NCI-H1048 (cell line): ENCODE measurements around the gene TCF12.

Source experiments
- DNase-seq: peaks from one replicate; lab custom pipeline; 2025; lab: John Stamatoyannopoulos, UW

The TCF12 gene

GRCh38 chr15:57320631-57321220, 402.3 kb downstream of the TCF12 start:
- no peak for DNase-seq

DNA sequence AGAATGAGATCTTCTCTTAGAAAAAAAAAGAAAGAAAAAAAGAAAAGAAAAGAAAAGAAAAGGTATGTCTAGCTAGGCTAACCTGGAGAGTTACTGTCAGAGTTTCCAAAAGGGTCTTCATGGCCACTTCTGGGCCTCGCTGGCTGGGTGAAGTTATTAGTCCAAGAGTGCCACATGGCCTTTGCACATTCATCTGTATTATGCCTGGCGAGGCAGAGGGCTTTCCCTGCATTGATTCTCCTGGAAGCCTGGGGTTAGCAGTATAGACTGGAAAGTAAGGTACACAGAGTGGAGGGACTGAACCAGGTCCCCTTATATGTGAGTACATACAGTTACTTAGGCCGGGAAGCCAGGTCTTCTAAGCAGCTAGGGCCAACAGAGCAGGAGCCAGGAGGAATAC, 403.0 kb downstream of the TCF12 start:
- DNase-seq: no peak

DNA sequence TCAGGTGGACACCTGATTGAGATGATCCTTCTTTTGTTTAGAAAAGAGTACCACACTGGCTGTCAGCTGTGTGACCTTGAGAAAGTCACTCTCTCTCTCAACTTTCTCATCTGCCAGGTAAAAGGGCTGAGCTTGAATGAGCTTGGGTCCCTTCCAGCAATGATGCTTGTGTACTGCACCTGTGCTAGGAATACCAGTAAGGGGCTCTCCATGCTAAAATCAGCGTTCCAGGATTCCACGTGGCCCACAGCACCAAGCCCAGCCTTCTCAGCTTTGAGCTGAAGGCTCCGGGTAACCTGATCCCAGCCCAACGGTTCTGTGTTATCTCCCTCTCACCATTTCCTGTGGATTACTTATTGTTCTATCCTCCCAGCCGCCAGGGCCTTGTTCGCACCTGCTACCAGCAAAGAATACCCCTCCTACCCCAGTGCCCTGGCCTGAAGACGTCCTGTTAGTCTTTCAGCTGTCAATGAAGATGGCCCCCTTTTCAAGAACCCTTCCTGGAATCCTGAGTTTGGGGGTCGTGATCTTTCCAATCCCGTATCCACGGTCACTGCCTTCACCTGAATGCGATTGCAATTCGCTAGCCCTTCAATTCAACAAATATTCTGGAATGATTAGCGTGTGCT, 403.6 kb downstream of the TCF12 start:
- DNase-seq: no peak

DNA sequence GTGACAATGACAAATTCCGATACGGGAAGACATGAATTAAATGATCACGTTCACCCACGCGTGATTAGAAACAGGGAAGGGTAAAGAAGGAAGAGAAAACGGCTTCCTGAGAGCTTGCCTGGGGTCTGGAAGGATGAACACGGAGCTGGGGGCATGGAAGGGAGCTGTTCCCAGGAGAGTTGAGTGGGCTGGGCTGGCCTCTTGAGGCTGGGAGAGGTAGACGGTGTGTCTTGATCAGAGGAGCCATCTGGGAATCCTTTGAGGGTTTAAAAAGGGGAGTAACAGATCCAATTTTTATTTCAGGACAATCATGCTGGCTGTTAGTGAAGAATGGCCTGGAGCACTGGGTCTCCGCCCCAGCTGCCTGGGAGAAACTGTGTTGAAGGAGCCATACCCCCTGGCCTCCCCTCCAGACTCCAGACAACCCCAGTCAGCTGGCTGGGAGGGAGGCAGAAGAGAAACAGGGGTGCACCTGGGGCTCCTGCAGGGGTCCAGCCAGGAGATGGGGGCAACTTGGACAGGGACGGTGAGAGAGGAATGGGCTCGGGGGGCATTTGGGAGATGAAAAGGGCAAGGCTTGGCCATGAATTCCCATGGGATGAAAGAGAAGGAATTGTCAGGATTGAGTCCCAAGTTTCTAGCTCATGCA, 404.3 kb downstream of the TCF12 start:
- no peak for DNase-seq

DNA sequence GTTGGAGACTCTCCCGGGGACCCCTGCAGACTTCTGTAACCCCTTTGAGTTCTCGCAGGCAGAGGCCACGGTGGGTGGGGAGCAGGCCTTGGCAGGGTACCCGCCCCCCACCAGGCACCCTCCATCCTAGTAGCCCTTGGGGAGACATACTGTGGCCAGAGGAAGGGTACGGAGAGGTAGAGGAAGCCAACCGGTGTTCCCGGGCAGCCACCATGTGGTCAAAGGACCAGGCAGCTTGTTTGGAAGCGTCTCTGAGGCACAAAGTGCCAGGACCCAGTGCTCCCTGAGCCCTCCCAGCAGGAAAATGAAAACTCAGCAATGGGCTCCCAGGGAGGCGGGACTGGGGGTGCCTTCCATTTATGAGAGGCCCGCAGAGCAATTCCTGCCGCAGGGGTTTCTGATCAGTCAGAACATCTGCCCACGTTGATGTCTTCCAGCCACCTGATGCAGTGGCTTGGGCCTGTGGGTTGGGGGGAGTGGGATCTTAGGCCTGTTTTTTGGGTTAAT, 404.9 kb downstream of the TCF12 start:
- DNase-seq: no peak

DNA sequence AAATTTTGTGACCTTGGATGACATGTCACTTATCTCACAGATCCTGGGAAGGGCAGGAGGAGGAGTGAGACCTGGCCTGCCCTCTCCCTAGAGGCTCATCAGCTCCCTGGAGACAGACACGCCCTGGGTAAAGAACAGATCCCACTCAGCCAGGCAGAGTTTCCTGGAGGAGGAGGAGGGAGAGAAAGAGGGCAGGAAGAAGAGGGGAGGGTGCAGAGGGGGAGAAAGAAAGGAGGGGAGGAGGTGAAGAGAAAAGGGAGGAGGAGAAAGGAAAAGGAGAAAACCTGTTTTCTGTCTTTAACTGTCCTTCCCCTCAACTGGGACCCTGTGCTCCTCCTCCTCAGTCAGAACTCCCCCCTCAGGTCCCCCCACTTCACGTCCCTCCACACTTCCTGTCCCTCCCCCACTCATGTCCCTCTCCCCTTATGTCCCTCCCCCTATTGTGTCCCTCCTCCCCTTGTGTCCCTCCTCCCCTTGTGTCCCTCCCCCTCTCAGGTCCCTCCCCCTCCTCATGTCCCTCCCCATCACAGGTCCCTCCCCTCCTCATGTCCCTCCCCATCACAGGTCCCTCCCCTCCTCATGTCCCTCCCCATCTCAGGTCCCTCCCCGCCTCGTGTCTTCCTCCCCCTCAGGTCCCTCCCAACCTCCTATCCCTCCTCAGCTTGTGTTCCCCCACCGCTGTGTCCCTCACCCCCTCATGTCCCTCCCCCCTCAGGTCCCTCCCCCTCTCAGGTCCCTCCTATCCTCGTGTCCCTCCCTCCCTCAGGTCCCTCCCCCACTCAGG, 405.6 kb downstream of the TCF12 start:
- DNase-seq: no peak

DNA sequence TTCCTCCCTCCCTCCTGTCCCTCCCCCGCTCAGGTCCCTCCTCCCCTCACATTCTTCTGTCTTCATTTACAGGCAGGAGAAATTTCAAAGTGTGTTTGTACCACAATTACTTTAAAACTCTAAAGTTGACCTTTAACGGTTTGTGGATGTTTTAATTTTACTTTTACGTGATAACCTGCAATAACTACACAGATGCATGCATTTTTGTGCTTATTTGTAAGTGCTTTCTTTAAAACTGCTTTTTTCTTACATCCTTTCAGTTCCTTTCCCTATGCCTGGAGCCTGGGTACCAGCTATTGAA, 406.1 kb downstream of the TCF12 start:
- DNase-seq: no peak

DNA sequence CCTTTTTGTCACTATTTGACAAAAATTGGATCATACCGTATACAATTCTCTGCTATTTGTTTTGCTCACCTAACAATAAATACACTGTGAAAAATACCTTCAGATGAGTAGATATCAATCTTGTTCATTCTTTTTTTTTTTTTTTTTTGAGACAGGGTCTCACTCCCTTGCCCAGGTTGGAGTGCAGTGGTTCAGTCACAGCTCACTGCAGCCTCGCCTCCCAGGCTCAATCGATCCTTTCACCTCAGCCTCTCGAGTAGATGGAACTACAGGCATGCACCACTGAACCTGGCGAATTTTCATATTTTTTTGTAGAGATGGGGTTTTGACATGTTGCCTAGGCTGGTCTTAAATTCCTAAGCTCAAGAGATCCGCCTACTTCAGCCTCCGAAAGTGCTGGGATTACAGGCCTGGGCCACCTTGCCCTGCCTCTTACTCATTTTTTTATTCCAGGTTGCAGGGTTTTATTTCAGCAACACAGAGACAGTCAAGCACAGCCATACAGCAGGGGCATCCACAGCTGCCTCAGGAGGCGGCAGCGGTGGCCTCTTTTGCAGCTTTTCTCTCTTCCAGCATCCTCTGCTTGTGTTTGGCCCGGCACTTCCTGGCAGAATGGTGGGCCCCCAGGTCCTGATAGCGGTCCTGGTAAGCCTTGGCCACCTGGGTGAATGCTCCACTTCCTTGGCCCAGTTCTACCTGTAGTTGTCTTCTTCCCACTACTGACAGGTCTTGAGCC, 406.7 kb downstream of the TCF12 start:
- DNase-seq: no peak

- DNase-seq: no peak
Observed at GRCh38 chr15:57326196-57326595, 407.8 kb downstream of the TCF12 start.

DNA sequence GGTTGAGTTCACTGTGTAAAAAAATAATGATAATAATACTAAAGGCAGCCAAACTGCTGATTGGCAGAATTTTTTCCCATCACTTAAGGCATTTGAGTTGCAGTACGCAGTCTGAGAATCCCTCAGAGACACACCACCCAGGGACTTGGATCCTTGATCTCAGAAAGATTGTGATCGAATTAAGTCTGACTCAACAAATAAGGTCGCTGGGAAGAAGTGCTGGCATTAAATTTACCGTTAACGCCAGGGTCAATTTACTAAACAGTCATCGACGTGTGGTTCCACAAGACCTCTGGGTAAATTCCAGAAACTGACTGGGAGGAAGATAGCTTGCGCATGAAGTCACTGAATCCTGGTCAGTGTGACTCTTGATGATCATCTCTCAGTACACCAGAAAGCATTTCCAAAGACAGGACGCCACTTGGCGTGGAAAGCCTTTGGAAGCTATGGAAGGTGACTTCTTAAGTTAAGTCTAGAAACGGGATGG, 409.6 kb downstream of the TCF12 start:
- DNase-seq: no peak

- DNase-seq: no peak
Observed at GRCh38 chr15:57328479-57328878, 410.0 kb downstream of the TCF12 start.

- no peak for DNase-seq
Observed at GRCh38 chr15:57328897-57329296, 410.5 kb downstream of the TCF12 start.

GRCh38 chr15:57329582-57330367, 411.3 kb downstream of the TCF12 start:
- no peak for DNase-seq

- DNase-seq: no peak
Observed at GRCh38 chr15:57330619-57331340, 412.3 kb downstream of the TCF12 start.

DNA sequence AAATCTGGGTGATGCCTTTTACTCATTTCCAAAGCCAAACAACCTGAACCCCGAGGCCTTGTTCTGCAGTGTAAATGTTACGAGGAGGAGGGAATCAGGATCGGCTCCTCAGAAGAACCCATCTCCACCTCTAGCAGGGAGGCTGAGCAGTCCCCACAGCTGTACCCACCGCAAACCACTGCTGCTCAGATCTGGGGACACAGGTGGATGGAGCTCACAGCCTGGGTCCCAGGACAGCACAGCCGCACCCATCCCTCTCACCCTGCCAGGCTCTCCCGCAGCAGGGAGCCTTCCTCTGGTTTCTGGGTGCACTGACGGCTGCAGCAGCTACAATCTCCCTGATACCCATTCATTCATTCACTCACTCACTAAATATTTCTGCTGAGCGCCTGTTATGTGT, 413.9 kb downstream of the TCF12 start:
- no peak for DNase-seq

- DNase-seq: no peak
Observed at GRCh38 chr15:57333487-57333886, 415.0 kb downstream of the TCF12 start.

DNA sequence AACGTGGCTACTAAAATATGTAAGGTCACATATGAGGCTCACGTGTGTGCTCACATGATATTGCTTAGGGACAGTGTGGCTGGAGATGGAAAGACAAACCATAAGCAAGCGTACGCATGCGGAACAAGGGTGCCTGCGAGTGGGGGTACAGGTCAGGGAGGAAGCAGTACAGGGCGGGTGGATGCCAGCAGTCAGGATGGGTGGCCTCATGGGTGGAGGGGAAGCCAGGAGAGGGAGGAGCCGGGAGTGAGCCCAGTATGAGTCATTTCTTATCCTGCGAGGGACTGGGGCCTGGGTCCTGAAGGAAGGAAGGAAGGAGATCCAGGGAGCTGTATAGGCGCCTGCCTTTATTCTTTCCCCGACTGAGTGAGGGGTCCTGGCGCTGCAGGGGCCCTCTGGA, 415.8 kb downstream of the TCF12 start:
- DNase-seq: no peak

DNA sequence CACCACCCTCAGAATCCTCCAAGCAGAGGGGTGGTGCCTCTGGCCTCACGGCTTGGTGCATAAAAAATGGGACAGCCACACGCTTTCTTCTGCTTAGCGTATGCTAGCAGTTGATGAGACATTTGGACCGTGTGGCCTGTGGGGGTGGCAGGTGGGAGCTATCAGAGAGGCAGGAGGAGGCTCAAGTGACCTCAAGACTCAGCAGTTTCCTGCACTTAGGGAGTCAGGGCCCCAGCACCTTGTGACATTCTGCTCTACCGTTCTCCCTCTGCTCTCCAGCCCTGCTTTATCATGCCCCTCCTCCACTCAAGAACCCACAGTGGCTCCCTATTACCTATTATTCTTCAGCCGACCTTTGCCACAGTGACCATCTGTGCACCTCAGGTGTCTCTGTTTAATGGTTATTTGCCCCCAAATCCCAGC, 416.9 kb downstream of the TCF12 start:
- no peak for DNase-seq

DNA sequence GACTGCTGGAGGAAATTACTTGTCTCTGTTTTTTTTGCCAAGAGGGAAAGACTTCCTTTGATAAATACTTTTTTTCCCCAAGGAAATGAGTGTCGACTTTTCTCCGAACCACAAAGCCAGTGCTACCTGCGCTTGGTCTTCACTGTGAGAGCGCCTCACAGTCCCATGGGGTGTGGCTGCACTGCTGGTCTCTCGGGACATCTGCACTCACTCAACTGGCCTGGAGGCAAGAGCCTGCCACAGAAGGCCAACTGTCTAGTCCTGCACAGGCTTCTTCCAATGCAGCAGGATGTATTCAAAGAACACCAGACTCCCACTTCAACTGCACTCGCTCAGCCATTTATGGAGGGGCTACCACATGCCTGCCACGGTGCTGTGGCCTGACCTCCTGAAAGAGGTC, 417.3 kb downstream of the TCF12 start:
- DNase-seq: no peak

- DNase-seq: no peak
Observed at GRCh38 chr15:57337868-57338411, 419.5 kb downstream of the TCF12 start.
